ENCODE measurements around the gene MICAL3.
"Not testable (repeated sequence)": the region's sequence is repeated elsewhere in the genome, so short reads cannot be mapped to it uniquely, and the experiment has no call there.

The MICAL3 gene

DNA sequence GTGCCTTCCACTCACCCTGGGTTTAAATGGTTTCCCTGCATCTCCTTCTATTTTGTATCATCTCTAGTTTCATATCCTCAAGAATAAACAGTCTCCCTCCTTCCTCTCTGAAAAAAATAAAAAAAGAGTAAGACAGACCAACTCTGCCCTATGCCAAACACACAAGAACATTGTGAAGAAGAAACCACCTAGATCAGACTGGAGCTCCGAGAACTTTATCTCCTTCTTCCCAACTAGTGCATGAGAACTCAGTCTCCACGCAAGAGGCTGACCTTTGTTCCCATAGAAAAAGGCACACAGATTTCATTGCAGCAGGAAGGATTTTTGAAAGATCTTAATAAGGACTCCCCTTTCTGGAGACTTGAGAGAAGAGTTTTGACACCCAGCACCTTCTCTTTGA lies 44.7 kb upstream of the MICAL3 start:
- Histone ChIP-seq H3K9me3 (ENCODE audit: insufficient read depth, low read length) (no peaks in the 10 kb centered on the region; the same call in 1 of the 2 replicates), H3K9ac (ENCODE audit: insufficient read length, low read depth) (no peak overlapping the region), H3K4me1 (ENCODE audit: insufficient read depth, insufficient read length) (peaks cover 5% of the 10 kb centered on the region), H3K4me3 (ENCODE audit: insufficient read length, low read depth) (no peak overlapping the region), H3K27me3 (ENCODE audit: insufficient read depth, insufficient read length) (no peaks in the 10 kb centered on the region), H3K36me3 (ENCODE audit: insufficient read depth, insufficient read length, low read length) (no peaks in the 10 kb centered on the region)
- TF ChIP-seq YY1 (IDR thresholded peaks at IDR 0.05; ENCODE audit: insufficient read depth, insufficient read length) (no peak), SUZ12 (IDR thresholded peaks at IDR 0.05; ENCODE audit: extremely low read depth, insufficient read depth, insufficient read length) (no peak), ZNF274 (IDR thresholded peaks at IDR 0.05; ENCODE audit: low read depth, low read length) (no peak)
- no peak for DNase-seq (ENCODE audit: low read depth, low spot score)

- no peak overlapping the region for H3K9ac ChIP-seq (ENCODE audit: insufficient read length, low read depth)
- peaks cover 5% of the 10 kb centered on the region for H3K4me1 ChIP-seq (ENCODE audit: insufficient read depth, insufficient read length)
- no peak overlapping the region for H3K4me3 ChIP-seq (ENCODE audit: insufficient read length, low read depth)
- DNase-seq (ENCODE audit: low read depth, low spot score): no peak
- no peaks in the 10 kb centered on the region for H3K27me3 ChIP-seq (ENCODE audit: insufficient read depth, insufficient read length)
- H3K9me3 ChIP-seq (ENCODE audit: insufficient read depth, low read length): no peaks in the 10 kb centered on the region; the same call in 1 of the 2 replicates
- H3K36me3 ChIP-seq (ENCODE audit: insufficient read depth, insufficient read length, low read length): no peaks in the 10 kb centered on the region
- no peak for TF ChIP-seq YY1 (IDR thresholded peaks at IDR 0.05; ENCODE audit: insufficient read depth, insufficient read length)
- no peak for TF ChIP-seq ZNF274 (IDR thresholded peaks at IDR 0.05; ENCODE audit: low read depth, low read length)
- TF ChIP-seq SUZ12 (IDR thresholded peaks at IDR 0.05; ENCODE audit: extremely low read depth, insufficient read depth, insufficient read length): no peak
Observed at GRCh38 chr22:18068381-18068988, 44.1 kb upstream of the MICAL3 start.

- H3K27me3 ChIP-seq (ENCODE audit: insufficient read depth, insufficient read length): no peaks in the 10 kb centered on the region
- no peak overlapping the region for H3K4me3 ChIP-seq (ENCODE audit: insufficient read length, low read depth)
- H3K9me3 ChIP-seq (ENCODE audit: insufficient read depth, low read length): no peaks in the 10 kb centered on the region; the same call in 1 of the 2 replicates
- TF ChIP-seq SUZ12 (IDR thresholded peaks at IDR 0.05; ENCODE audit: extremely low read depth, insufficient read depth, insufficient read length): no peak
- TF ChIP-seq YY1 (IDR thresholded peaks at IDR 0.05; ENCODE audit: insufficient read depth, insufficient read length): no peak
- no peak for TF ChIP-seq ZNF274 (IDR thresholded peaks at IDR 0.05; ENCODE audit: low read depth, low read length)
- peaks cover 5% of the 10 kb centered on the region for H3K4me1 ChIP-seq (ENCODE audit: insufficient read depth, insufficient read length)
- DNase-seq (ENCODE audit: low read depth, low spot score): no peak
- H3K36me3 ChIP-seq (ENCODE audit: insufficient read depth, insufficient read length, low read length): no peaks in the 10 kb centered on the region
- no peak overlapping the region for H3K9ac ChIP-seq (ENCODE audit: insufficient read length, low read depth)
Observed at GRCh38 chr22:18067548-18068341, 43.4 kb upstream of the MICAL3 start.

- no peaks in the 10 kb centered on the region; the same call in 1 of the 2 replicates for H3K9me3 ChIP-seq (ENCODE audit: insufficient read depth, low read length)
- DNase-seq (ENCODE audit: low read depth, low spot score): no peak
- H3K36me3 ChIP-seq (ENCODE audit: insufficient read depth, insufficient read length, low read length): no peaks in the 10 kb centered on the region
- no peak overlapping the region for H3K4me3 ChIP-seq (ENCODE audit: insufficient read length, low read depth)
- TF ChIP-seq ZNF274 (IDR thresholded peaks at IDR 0.05; ENCODE audit: low read depth, low read length) (no peak), SUZ12 (IDR thresholded peaks at IDR 0.05; ENCODE audit: extremely low read depth, insufficient read depth, insufficient read length) (no peak), YY1 (IDR thresholded peaks at IDR 0.05; ENCODE audit: insufficient read depth, insufficient read length) (no peak)
- H3K27me3 ChIP-seq (ENCODE audit: insufficient read depth, insufficient read length): no peaks in the 10 kb centered on the region
- peaks cover 5% of the 10 kb centered on the region for H3K4me1 ChIP-seq (ENCODE audit: insufficient read depth, insufficient read length)
- no peak overlapping the region for H3K9ac ChIP-seq (ENCODE audit: insufficient read length, low read depth)
Observed at GRCh38 chr22:18067121-18067520, 42.8 kb upstream of the MICAL3 start.

GRCh38 chr22:18066181-18066859 lies 42.0 kb upstream of the MICAL3 start:
- no peak for DNase-seq (ENCODE audit: low read depth, low spot score)
- H3K4me3 ChIP-seq (ENCODE audit: insufficient read length, low read depth): no peak overlapping the region
- TF ChIP-seq ZNF274 (IDR thresholded peaks at IDR 0.05; ENCODE audit: low read depth, low read length) (no peak), YY1 (IDR thresholded peaks at IDR 0.05; ENCODE audit: insufficient read depth, insufficient read length) (no peak), SUZ12 (IDR thresholded peaks at IDR 0.05; ENCODE audit: extremely low read depth, insufficient read depth, insufficient read length) (no peak)
- H3K9me3 ChIP-seq (ENCODE audit: insufficient read depth, low read length): no peaks in the 10 kb centered on the region; the same call in 1 of the 2 replicates
- no peaks in the 10 kb centered on the region for H3K36me3 ChIP-seq (ENCODE audit: insufficient read depth, insufficient read length, low read length)
- H3K9ac ChIP-seq (ENCODE audit: insufficient read length, low read depth): no peak overlapping the region
- H3K4me1 ChIP-seq (ENCODE audit: insufficient read depth, insufficient read length): peaks cover 5% of the 10 kb centered on the region
- H3K27me3 ChIP-seq (ENCODE audit: insufficient read depth, insufficient read length): no peaks in the 10 kb centered on the region

DNA sequence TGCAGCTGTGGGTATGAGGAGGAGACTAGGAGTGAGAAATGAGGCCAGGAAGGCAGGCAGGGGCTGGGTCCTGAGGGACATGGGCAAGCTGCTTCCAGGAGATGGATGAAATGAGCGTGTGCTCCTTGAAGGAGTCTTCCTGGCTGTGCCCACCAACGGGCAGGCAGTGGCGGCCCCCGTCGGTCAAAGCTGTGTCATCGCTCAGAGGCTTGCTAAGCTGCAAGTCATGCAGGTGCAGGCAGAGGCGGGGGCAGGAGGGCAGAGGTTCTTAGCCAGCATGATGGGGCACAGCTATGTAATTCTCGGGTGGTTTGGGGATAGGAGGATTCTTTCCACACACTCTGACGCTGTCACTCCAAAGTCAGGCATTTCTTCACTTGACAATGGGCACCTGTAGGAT lies 40.9 kb upstream of the MICAL3 start:
- no peaks in the 10 kb centered on the region for H3K27me3 ChIP-seq (ENCODE audit: insufficient read depth, insufficient read length)
- TF ChIP-seq YY1 (IDR thresholded peaks at IDR 0.05; ENCODE audit: insufficient read depth, insufficient read length): no peak
- TF ChIP-seq ZNF274 (IDR thresholded peaks at IDR 0.05; ENCODE audit: low read depth, low read length): no peak
- no peak for TF ChIP-seq SUZ12 (IDR thresholded peaks at IDR 0.05; ENCODE audit: extremely low read depth, insufficient read depth, insufficient read length)
- no peak overlapping the region for H3K9ac ChIP-seq (ENCODE audit: insufficient read length, low read depth)
- H3K4me1 ChIP-seq (ENCODE audit: insufficient read depth, insufficient read length): no peaks in the 10 kb centered on the region
- no peak for DNase-seq (ENCODE audit: low read depth, low spot score)
- no peaks in the 10 kb centered on the region; the same call in 1 of the 2 replicates for H3K9me3 ChIP-seq (ENCODE audit: insufficient read depth, low read length)
- no peak overlapping the region for H3K4me3 ChIP-seq (ENCODE audit: insufficient read length, low read depth)
- H3K36me3 ChIP-seq (ENCODE audit: insufficient read depth, insufficient read length, low read length): no peaks in the 10 kb centered on the region

- H3K36me3 ChIP-seq (ENCODE audit: insufficient read depth, insufficient read length, low read length): no peaks in the 10 kb centered on the region
- TF ChIP-seq YY1 (IDR thresholded peaks at IDR 0.05; ENCODE audit: insufficient read depth, insufficient read length) (no peak), ZNF274 (IDR thresholded peaks at IDR 0.05; ENCODE audit: low read depth, low read length) (no peak), SUZ12 (IDR thresholded peaks at IDR 0.05; ENCODE audit: extremely low read depth, insufficient read depth, insufficient read length) (no peak)
- no peaks in the 10 kb centered on the region for H3K4me1 ChIP-seq (ENCODE audit: insufficient read depth, insufficient read length)
- H3K9me3 ChIP-seq (ENCODE audit: insufficient read depth, low read length): no peaks in the 10 kb centered on the region; the same call in 1 of the 2 replicates
- no peak for DNase-seq (ENCODE audit: low read depth, low spot score)
- H3K9ac ChIP-seq (ENCODE audit: insufficient read length, low read depth): no peak overlapping the region
- H3K27me3 ChIP-seq (ENCODE audit: insufficient read depth, insufficient read length): no peaks in the 10 kb centered on the region
- H3K4me3 ChIP-seq (ENCODE audit: insufficient read length, low read depth): no peak overlapping the region
Observed at GRCh38 chr22:18064636-18065035, 40.3 kb upstream of the MICAL3 start.

- H3K36me3 ChIP-seq (ENCODE audit: insufficient read depth, insufficient read length, low read length); H3K27me3 ChIP-seq (ENCODE audit: insufficient read depth, insufficient read length); DNase-seq (ENCODE audit: low read depth, low spot score); H3K4me1 ChIP-seq (ENCODE audit: insufficient read depth, insufficient read length); H3K9me3 ChIP-seq (ENCODE audit: insufficient read depth, low read length); H3K4me3 ChIP-seq (ENCODE audit: insufficient read length, low read depth); H3K9ac ChIP-seq (ENCODE audit: insufficient read length, low read depth): not testable (repeated sequence)
Observed at GRCh38 chr22:18063715-18064114, 39.4 kb upstream of the MICAL3 start.

Measured in NT2/D1 (cell line).